Measurements from ENCODE around the gene SDK1. TPM values are rescaled to one million over a fixed set of nuclear protein-coding genes. Genes with fewer than 3 reads are reported as not detected.

The SDK1 gene
- total and polyA plus RNA-seq, 11 donors: 2.2 to 5.8 (median 3.4) TPM

DNA sequence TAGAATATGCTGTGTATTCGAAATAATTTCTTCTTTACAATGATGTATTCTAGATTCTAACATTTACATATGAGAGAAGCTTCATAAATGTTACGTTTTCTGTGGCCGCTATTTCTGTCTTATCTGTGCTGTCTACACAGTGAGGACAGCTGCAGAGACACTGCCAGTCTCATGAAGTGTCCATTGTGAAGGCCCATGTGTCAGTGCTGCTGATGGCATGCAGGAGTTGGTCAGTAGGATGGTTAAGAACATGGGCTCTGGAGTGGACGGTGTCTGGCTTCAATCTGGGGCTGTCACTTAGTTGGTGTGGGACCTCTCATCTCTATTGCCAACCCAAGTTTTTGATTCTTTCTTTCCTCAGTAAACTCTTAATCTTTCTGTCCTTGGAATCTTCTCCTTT, 137.3 kb downstream of the SDK1 start:
- H3K27me3 ChIP-seq: no peaks in the 10 kb centered on the region
- WGBS, 4 donors: 45 to 56% (median 49%) methylated on average over 4 of the region's 4 CpGs
- no peaks in the 10 kb centered on the region for H3K36me3 ChIP-seq
- no peaks in the 10 kb centered on the region for H3K9me3 ChIP-seq
- H3K27ac ChIP-seq: no peak overlapping the region
- peaks cover 0 to 9% (median 0%) of the 10 kb centered on the region in 12 donors for H3K4me1 ChIP-seq
- peak in 3 of 4 donors; percentile 39 to 57 (median 42) for ATAC-seq
- H3K4me3 ChIP-seq: no peak overlapping the region
- intact Hi-C loops (cut with DNase I): no loop called here
- TF ChIP-seq, protein P1, sequence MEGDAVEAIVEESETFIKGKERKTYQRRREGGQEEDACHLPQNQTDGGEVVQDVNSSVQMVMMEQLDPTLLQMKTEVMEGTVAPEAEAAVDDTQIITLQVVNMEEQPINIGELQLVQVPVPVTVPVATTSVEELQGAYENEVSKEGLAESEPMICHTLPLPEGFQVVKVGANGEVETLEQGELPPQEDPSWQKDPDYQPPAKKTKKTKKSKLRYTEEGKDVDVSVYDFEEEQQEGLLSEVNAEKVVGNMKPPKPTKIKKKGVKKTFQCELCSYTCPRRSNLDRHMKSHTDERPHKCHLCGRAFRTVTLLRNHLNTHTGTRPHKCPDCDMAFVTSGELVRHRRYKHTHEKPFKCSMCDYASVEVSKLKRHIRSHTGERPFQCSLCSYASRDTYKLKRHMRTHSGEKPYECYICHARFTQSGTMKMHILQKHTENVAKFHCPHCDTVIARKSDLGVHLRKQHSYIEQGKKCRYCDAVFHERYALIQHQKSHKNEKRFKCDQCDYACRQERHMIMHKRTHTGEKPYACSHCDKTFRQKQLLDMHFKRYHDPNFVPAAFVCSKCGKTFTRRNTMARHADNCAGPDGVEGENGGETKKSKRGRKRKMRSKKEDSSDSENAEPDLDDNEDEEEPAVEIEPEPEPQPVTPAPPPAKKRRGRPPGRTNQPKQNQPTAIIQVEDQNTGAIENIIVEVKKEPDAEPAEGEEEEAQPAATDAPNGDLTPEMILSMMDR (IDR thresholded peaks at IDR 0.05): no peak
- no peak for DNase-seq

DNA sequence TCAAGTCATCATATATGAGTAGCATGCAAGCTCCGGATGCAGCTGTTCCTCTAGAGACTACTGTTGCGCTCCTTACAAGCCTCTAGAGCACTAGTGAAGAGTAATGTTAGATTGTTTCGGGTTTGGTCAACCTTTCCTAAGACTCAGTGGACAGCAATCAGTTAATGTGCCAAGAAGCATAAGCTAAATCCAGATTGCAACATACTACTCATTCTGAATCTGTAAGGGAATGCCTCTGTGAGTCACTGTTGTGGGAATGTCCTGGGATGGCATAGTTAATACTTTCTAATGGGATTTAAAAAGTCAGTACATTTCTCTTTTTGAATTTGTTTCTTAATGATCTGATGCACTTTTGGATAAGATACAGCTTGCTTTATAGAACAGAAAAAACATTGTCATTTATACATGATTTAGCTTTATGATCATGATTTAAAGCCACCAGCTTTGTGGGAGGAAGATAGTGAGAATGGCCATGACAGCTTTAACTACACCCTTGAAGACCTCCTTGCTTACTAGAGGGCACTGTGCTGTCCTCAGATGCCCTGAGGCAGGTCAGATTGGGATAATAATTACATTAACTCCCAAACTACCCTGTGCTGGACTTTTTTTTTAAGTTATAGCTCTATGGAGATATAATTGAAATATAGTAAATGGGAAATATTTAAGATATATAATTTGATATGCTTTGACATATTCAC, 138.4 kb downstream of the SDK1 start:
- Histone ChIP-seq H3K4me3 (no peak overlapping the region), H3K27me3 (no peaks in the 10 kb centered on the region), H3K36me3 (no peaks in the 10 kb centered on the region), H3K4me1 (peaks cover 0 to 9% (median 0%) of the 10 kb centered on the region in 12 donors), H3K27ac (no peak overlapping the region), H3K9me3 (peaks cover 0 to 3% (median 0%) of the 10 kb centered on the region in 12 donors)
- DNase-seq (no peak), ATAC-seq (peak in 2 of 4 donors; percentile 56 to 67)
- intact Hi-C loops (cut with DNase I): no loop called here
- WGBS, 4 donors: 74 to 92% (median 79%) methylated on average over 3 of the region's 3 CpGs
- TF ChIP-seq, protein P1 (IDR thresholded peaks at IDR 0.05): no peak
- no peak for TF ChIP-seq POLR2A (IDR thresholded peaks at IDR 0.05)

DNA sequence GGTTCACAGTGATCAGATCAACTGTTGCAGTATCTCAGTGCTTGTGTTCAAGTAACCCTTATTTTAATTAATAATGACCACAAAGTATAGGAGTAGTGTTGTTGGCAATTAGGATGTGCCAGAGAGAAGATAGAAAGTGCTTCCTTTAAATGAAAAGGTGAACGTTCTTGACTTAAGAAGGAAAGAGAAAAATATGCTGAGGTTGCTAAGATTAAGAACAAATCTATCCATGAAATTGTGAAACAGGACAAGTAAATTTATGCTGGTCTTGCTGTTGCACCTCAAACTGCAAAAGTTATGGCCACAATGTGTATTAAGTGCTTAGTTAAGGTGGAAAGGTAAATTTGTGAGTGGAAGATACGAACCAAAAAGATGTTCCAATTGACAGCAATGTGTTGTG, 139.5 kb downstream of the SDK1 start:
- Histone ChIP-seq H3K4me3 (no peak overlapping the region), H3K27ac (no peak overlapping the region), H3K36me3 (no peaks in the 10 kb centered on the region), H3K9me3 (peaks cover 0 to 13% (median 2%) of the 10 kb centered on the region in 12 donors), H3K4me1 (peaks cover 0 to 9% (median 0%) of the 10 kb centered on the region in 12 donors), H3K27me3 (no peaks in the 10 kb centered on the region)
- DNase-seq (no peak), ATAC-seq (no peak)
- TF ChIP-seq, protein P1 (IDR thresholded peaks at IDR 0.05): no peak
- TF ChIP-seq POLR2A (IDR thresholded peaks at IDR 0.05): no peak
- 38 to 88% (median 63%) methylated on average over 2 of the region's 2 CpGs for WGBS, 4 donors
- intact Hi-C loops (cut with DNase I): no loop called here

- no peaks in the 10 kb centered on the region for H3K27me3 ChIP-seq
- ATAC-seq: no peak
- no peak for DNase-seq
- no peak overlapping the region for H3K27ac ChIP-seq
- no peaks in the 10 kb centered on the region for H3K36me3 ChIP-seq
- H3K4me1 ChIP-seq: peaks cover 0 to 9% (median 0%) of the 10 kb centered on the region in 12 donors
- intact Hi-C loops (cut with DNase I): no loop called here
- H3K4me3 ChIP-seq: no peak overlapping the region
- H3K9me3 ChIP-seq: peaks cover 0 to 29% (median 14%) of the 10 kb centered on the region in 12 donors
- TF ChIP-seq, protein P1 (IDR thresholded peaks at IDR 0.05): no peak
- TF ChIP-seq POLR2A (IDR thresholded peaks at IDR 0.05): no peak
- WGBS, 4 donors: 75 to 83% (median 80%) methylated on average over 5 of the region's 5 CpGs
Measured at GRCh38 chr7:3443716-3444115, 142.7 kb downstream of the SDK1 start.
